Mucosa of stomach (tissue), 1 donor: ENCODE results near the gene LMTK2.

Source experiments
- H3K27me3 ChIP-seq: one replicate; pipeline ENCODE4 v1.7.0; 2013; ENCODE audit warnings: mild to moderate bottlenecking, low read length; ENCODE audit not compliant: control insufficient read depth, insufficient read depth
- H3K36me3 ChIP-seq: one replicate; pipeline ENCODE4 v1.7.0; 2013; ENCODE audit warnings: low read length; ENCODE audit not compliant: control insufficient read depth, insufficient read depth
- H3K4me1 ChIP-seq: one replicate; pipeline ENCODE4 v1.7.0; 2013; ENCODE audit warnings: mild to moderate bottlenecking, low read length; ENCODE audit not compliant: control insufficient read depth, insufficient read depth
- H3K4me3 ChIP-seq: one replicate; pipeline ENCODE4 v1.7.0; 2013; ENCODE audit warnings: low read length
- H3K9ac ChIP-seq: one replicate; pipeline ENCODE4 v1.7.0; 2013; ENCODE audit warnings: mild to moderate bottlenecking, low read length, moderate library complexity
- H3K9me3 ChIP-seq: one replicate; pipeline ENCODE4 v1.7.0; 2013; ENCODE audit warnings: mild to moderate bottlenecking, low read length, moderate library complexity; ENCODE audit not compliant: control insufficient read depth
- donor health status: Pancreatic carcinoma.

LMTK2 gene

DNA sequence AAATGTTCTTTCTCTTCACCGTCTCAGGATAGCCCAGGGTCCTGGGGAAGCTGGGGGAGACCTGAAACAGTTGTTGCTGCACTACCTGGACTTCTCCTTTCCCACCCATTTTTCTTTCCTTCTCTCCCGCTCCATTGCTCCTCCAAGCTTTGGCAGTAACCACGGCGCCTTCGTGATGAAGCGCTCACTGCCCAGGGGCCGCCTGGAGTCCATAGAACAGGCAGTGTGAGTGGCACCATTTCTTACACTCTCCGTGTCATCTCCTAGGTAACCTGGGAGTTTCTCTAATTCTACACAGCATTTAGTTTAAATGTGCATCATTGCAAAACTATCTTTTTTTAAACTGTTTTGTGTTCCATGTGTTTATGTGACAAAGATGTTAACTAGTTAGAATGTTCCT is 64.3 kb downstream of the LMTK2 start:
- H3K9ac ChIP-seq = no peak overlapping the region
- no peaks in the 10 kb centered on the region for H3K36me3 ChIP-seq
- H3K4me3 ChIP-seq = no peak overlapping the region
- H3K27me3 ChIP-seq = no peaks in the 10 kb centered on the region
- no peaks in the 10 kb centered on the region for H3K9me3 ChIP-seq
- no peaks in the 10 kb centered on the region for H3K4me1 ChIP-seq

DNA sequence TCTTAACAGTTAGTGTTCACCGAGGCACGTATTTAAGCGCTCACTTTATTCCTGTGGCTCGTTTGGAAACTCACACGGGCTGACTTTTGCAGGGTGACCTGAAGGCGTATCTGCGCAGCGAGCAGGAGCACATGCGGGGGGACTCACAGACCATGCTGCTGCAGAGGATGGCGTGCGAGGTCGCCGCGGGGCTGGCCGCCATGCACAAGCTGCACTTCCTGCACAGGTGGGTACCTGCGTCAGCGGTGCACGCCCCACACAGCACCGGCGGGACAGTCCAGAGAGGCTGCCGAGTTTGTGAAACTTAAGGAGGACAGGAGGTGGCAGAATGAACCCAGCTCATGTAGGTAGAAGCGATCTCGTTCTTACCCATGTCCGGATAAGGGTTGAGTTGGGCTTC is 64.8 kb downstream of the LMTK2 start:
- no peaks in the 10 kb centered on the region for H3K9me3 ChIP-seq
- H3K9ac ChIP-seq = no peak overlapping the region
- no peaks in the 10 kb centered on the region for H3K36me3 ChIP-seq
- H3K27me3 ChIP-seq = no peaks in the 10 kb centered on the region
- no peaks in the 10 kb centered on the region for H3K4me1 ChIP-seq
- H3K4me3 ChIP-seq = no peak overlapping the region

DNA sequence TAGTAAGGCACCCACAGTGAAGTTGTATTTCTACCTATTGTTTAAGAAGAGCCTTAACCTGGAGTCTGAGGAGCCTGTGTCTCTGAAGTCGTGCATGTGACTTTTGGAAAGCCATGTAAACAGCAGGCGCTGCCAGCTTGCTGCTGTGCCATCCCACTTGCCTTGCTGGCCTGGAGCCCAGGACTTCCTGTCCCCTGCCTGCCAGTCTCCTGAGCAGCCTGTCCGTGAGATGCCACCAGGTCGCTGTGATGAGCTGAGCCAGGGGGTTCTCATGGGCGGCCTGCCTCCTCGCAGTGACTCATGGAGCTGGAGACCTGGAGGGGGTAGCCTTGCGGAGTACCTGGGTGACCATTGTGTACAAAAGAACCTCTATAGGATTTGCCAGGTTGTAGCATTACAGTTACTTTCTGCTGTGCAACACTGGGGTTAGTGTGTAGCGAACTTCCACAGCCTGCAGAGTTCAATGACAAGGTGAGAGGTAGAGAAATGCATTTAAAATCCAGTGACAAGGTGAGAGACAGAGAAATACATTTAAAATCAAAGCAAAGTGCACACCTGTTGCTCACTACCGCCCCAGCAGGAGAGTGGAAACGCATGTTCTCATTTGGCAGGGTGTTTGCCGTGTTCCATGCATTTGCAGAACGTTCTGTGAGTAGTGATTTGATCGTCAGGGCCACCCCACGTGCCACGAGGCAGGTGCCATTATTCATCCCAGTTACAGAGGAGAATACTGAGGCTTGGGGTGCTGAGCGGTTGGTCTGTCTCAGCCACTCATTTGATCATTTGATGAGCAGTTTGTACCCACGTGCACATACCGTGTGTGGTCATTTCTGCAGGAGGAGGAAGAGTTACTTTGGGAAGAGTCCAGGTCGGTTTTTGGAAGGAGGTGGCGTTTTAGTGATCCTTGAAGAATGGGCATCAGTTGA is 67.9 kb downstream of the LMTK2 start:
- H3K9ac ChIP-seq = no peak overlapping the region
- no peaks in the 10 kb centered on the region for H3K36me3 ChIP-seq
- no peak overlapping the region for H3K4me3 ChIP-seq
- no peaks in the 10 kb centered on the region for H3K27me3 ChIP-seq
- H3K4me1 ChIP-seq = peaks cover 10% of the 10 kb centered on the region
- H3K9me3 ChIP-seq = no peaks in the 10 kb centered on the region

DNA sequence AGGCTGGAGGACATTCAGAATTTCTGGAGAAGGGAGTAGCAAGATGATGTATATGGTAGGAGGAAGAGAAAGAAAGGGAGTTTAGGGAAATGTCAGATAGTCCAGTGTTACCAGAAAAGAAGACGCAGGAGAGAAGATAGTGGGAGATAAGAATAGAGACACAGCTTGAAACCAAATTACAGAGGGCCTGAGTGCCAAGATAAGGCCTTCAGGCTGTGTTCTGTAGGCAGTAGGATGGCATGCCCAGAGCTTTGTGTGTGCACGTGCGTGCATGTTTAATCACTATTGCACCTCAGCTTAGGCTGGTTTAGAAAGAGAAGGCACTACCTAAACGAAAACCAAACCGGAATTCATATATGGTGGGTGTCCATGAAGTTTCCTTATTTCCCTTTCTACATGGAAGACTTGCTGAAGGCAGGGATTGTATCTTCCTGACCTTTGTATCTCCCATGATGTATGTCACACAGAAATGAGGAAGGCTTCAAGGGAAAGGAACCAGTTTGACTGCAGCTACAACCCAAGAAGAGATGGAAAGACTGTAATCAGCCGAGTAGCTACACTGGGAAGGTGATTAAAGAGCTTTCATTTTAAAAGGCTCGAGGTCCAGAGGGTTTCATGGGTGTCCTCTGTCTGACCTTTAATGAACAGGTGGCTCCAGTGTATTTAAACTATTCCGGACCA is 68.7 kb downstream of the LMTK2 start:
- no peak overlapping the region for H3K4me3 ChIP-seq
- no peaks in the 10 kb centered on the region for H3K36me3 ChIP-seq
- H3K9ac ChIP-seq = no peak overlapping the region
- H3K27me3 ChIP-seq = no peaks in the 10 kb centered on the region
- H3K9me3 ChIP-seq = no peaks in the 10 kb centered on the region
- peaks cover 10% of the 10 kb centered on the region for H3K4me1 ChIP-seq

DNA sequence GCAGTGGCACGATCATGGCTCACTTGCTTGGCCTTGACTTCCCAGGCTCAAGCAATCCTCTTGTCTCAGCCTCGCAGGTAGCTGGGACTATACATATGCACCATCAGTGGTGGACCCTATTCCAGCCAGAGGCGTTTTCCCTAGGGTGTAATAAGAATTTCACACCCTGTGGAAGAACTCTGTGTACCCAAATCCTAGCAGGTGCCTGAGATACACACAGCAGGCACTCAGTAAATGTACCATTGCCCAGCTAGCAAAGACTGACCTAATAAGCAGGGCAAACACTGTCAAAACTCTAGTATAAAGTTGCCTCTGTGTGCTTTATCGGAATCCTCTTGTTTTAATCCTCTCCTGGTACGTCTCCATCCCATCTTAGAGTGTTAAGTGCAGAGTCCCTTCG is 70.9 kb downstream of the LMTK2 start:
- Histone ChIP-seq H3K36me3 (no peaks in the 10 kb centered on the region), H3K4me3 (no peak overlapping the region), H3K9ac (peak overlapping the region; percentile 1)

DNA sequence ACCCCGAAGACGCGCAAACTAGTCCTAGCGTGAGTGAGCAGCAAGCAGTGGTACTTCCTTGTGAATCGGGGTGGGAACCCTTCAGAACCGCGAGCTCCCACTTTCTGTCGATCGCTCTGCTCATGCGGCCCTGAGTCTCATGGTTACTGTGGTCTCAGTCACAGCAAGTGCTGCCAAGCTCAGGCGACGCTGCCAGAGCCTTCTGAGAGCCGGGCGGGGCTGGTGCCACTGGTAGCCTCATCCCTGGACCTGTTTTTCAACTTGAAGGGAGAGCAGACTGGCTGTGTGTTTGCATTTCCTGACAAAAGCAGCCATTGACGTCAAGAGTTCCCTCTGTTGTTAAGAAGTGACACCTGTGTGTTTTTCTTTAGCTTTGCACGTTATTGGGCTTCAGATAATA is 71.7 kb downstream of the LMTK2 start:
- Histone ChIP-seq H3K36me3 (no peaks in the 10 kb centered on the region), H3K27me3 (no peaks in the 10 kb centered on the region), H3K4me3 (no peak overlapping the region), H3K4me1 (peaks cover 10% of the 10 kb centered on the region), H3K9me3 (no peaks in the 10 kb centered on the region), H3K9ac (peak overlapping the region; percentile 1)

More for the DNA sequence above, 70.9 kb downstream of the LMTK2 start:
- H3K9me3 ChIP-seq = no peaks in the 10 kb centered on the region
- peaks cover 10% of the 10 kb centered on the region for H3K4me1 ChIP-seq
- H3K27me3 ChIP-seq = no peaks in the 10 kb centered on the region

DNA sequence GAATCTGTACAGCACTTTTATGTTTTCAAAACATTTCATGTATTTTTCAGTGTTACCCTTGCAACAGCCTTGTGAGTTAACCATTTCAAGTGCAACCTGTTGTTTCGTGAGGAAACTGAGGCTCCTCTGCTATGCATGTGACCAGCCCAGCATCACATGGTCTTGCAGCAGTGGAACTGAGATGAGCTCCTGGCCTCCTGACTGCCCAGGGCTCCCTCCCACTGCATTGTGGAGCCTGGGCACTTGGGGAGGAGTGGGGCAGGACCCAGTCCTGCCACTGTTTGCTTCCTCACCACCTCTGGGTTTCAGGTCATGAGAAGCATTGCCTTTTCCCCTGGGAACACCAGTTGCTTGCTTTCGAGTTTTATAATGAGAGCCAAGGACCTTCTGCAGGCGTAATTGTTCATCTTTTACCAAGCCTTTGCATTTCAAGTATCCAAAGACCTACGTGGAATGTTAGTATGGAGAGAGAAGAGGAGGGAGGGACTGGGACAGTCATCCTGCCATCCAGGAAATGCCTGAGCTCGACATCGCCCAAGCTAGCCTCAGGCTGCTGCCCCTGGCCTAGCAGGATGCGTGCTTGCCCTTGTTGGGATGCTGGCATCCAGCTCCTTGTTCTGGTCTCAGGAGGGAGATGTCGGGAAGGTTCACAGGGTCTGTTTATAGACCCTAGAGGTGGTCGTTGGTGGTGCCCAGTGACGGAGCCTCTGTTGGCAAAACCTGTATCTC is 72.3 kb downstream of the LMTK2 start:
- Histone ChIP-seq H3K4me3 (no peak overlapping the region), H3K9me3 (no peaks in the 10 kb centered on the region), H3K4me1 (peaks cover 10% of the 10 kb centered on the region), H3K9ac (no peak overlapping the region), H3K27me3 (no peaks in the 10 kb centered on the region), H3K36me3 (no peaks in the 10 kb centered on the region)

DNA sequence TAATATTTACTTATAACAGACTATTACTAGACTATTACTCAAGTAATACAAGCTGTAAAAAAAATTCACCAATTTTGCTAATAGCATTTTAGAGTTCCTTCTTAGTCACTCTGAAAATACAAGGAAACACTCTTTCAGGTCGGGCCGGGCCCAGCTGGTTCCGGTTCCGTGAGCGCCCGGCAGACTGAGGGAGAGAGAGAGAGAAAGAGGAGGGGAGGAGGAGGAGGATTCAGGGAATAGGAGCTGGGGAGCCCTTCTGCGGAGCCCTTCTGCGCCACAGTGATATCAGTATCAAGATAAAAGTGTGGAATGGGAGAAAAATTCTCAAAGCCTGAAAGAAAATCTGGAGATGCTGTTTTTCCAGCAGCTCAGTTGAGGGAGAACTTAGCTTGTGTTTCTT is 74.1 kb downstream of the LMTK2 start:
- no peak overlapping the region for H3K4me3 ChIP-seq
- H3K36me3 ChIP-seq = no peaks in the 10 kb centered on the region
- no peak overlapping the region for H3K9ac ChIP-seq
- no peaks in the 10 kb centered on the region for H3K27me3 ChIP-seq
- H3K9me3 ChIP-seq = no peaks in the 10 kb centered on the region
- peaks cover 10% of the 10 kb centered on the region for H3K4me1 ChIP-seq

DNA sequence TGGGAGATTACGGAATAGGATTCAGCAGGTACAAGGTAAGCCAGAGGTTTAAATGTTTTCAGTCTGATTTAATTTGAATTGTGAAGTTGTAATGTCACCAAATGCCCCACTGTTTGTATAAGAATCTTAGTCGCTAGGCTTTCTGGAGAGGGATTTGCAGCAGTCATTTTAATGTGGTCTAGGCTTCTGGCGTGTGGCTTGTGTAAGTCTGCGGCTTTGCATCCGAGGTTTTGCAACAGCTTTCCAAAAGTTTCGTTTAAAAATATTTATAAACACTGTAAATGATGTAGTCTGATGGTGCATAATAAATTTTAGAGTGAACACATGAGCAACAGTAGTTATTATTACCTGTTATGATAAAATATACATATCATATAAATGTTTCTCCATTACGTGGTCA is 78.4 kb downstream of the LMTK2 start:
- H3K27me3 ChIP-seq = no peaks in the 10 kb centered on the region
- H3K36me3 ChIP-seq = peaks cover 4% of the 10 kb centered on the region
- no peak overlapping the region for H3K4me3 ChIP-seq
- no peak overlapping the region for H3K9ac ChIP-seq
- H3K4me1 ChIP-seq = no peaks in the 10 kb centered on the region
- H3K9me3 ChIP-seq = no peaks in the 10 kb centered on the region

DNA sequence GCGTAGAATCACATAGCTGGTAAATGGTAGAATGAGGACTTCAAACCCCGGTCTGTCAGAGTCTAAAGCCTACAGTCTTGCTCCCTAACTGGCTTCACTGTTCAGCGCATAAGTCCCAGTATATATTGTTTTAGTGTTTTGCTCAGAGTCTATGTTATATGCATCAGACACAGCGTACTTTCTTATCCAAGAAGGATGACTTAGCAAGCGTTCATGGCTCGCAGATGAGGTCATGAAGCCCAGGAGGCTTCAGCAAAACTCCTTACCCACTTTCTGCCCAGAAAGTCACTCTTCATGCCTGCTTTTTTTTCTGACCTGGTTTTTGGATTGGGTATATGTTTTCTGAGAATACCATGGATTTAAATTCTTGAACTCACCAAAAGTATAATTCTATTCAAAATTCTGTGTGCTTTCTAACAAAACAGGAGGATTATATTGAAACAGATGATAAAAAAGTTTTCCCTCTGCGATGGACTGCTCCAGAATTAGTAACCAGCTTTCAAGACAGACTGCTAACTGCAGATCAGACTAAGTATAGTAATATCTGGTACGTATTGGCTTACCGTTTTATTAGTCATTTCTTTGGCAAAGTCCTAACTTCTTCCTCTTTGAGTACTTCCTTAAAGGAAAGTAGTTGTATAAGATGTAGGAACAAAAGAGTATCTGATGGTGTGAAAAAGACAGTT is 79.9 kb downstream of the LMTK2 start:
- Histone ChIP-seq H3K4me3 (no peak overlapping the region), H3K27me3 (no peaks in the 10 kb centered on the region), H3K36me3 (peaks cover 4% of the 10 kb centered on the region), H3K9me3 (no peaks in the 10 kb centered on the region), H3K9ac (no peak overlapping the region), H3K4me1 (no peaks in the 10 kb centered on the region)

DNA sequence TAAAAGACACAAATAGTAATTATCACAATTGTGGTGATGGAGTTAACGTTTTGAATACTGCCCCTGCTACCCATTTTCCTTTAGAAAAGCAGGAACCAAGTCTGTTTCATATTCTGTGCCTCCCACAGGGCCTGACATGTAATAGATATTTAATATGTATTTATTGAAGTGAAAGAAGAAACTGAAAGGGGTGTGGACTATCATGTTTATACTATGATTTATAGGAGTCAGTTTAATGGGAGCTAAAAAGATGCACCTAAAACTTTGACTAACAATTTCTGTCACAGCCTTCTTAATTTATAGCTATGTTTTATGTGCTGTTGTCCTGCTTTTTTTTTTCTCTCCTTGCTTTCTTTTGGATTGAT is 80.5 kb downstream of the LMTK2 start:
- Histone ChIP-seq H3K4me1 (no peaks in the 10 kb centered on the region), H3K4me3 (no peak overlapping the region), H3K9ac (no peak overlapping the region), H3K27me3 (no peaks in the 10 kb centered on the region), H3K36me3 (peaks cover 4% of the 10 kb centered on the region), H3K9me3 (no peaks in the 10 kb centered on the region)
